ENCODE measurements around the gene SLC39A12.
"Not testable (repeated sequence)": the region's sequence is repeated elsewhere in the genome, so short reads cannot be mapped to it uniquely, and the experiment has no call there.

The SLC39A12 gene

GRCh38 chr10:17923728-17924127 lies 28.0 kb upstream of the SLC39A12 start:
- no peaks in the 10 kb centered on the region for H3K36me3 ChIP-seq (replicated peaks in 1 of 2; ENCODE audit: control insufficient read depth in 2 of 2, insufficient read depth in 2 of 2, low read length in 2 of 2)
- H2BK15ac ChIP-seq (ENCODE audit: low read length): no peak overlapping the region
- no peak overlapping the region for H3K27ac ChIP-seq (replicated peaks; ENCODE audit: low read length)
- no peak overlapping the region for H2AK5ac ChIP-seq (ENCODE audit: low read depth, low read length)
- H3K4me3 ChIP-seq (ENCODE audit: low read length in 2 of 2): no peak overlapping the region
- no peak overlapping the region for H2BK120ac ChIP-seq (ENCODE audit: low read depth, low read length)
- no peak overlapping the region for H3K4me2 ChIP-seq (ENCODE audit: insufficient read depth, low read length, poor library complexity, severe bottlenecking)
- H3K27me3 ChIP-seq (ENCODE audit: control insufficient read depth in 3 of 3, insufficient read depth in 3 of 3, low read depth in 1 of 3, low read length in 3 of 3): no peaks in the 10 kb centered on the region
- no peak overlapping the region for H2BK12ac ChIP-seq (ENCODE audit: low read length)
- no peaks in the 10 kb centered on the region for H3K9me3 ChIP-seq (replicated peaks in 1 of 2; ENCODE audit: control insufficient read depth in 2 of 2, insufficient read depth in 1 of 2, low read depth in 1 of 2, low read length in 2 of 2)
- H4K91ac ChIP-seq (ENCODE audit: low read depth, low read length, poor library complexity): no peak overlapping the region
- H3K4me1 ChIP-seq (ENCODE audit: control insufficient read depth in 2 of 2, insufficient read depth in 1 of 2, low read depth in 1 of 2, low read length in 2 of 2): no peaks in the 10 kb centered on the region
- no peak overlapping the region for H3K4ac ChIP-seq (ENCODE audit: low read length)
- no CpG with 5 or more reads among the region's 4 CpGs for WGBS, 2 donors (ENCODE audit: extremely low coverage in 2 of 2, insufficient read length in 2 of 2, insufficient replicate concordance in 1 of 2)
- H3K14ac ChIP-seq (ENCODE audit: low read length): no peak overlapping the region
- H3K79me1 ChIP-seq (ENCODE audit: low read depth, low read length): no peaks in the 10 kb centered on the region
- no peak overlapping the region for H2BK5ac ChIP-seq (ENCODE audit: low read length)
- H4K8ac ChIP-seq (ENCODE audit: low read depth, low read length): no peak overlapping the region
- no peak overlapping the region for H2AFZ ChIP-seq (ENCODE audit: low read length)
- no peak overlapping the region for H3K23ac ChIP-seq (ENCODE audit: low read depth, low read length, poor library complexity)
- no peak for DNase-seq (ENCODE audit: low spot score)
- no peak overlapping the region for H3K9ac ChIP-seq (ENCODE audit: low read depth, low read length, poor library complexity)
- no peak overlapping the region for H3K18ac ChIP-seq (ENCODE audit: low read length)

- Histone ChIP-seq H3K4me1 (ENCODE audit: control insufficient read depth in 2 of 2, insufficient read depth in 1 of 2, low read depth in 1 of 2, low read length in 2 of 2) (no peaks in the 10 kb centered on the region), H4K8ac (ENCODE audit: low read depth, low read length) (no peak overlapping the region), H3K79me1 (ENCODE audit: low read depth, low read length) (no peaks in the 10 kb centered on the region), H3K23ac (ENCODE audit: low read depth, low read length, poor library complexity) (no peak overlapping the region), H3K27me3 (ENCODE audit: control insufficient read depth in 3 of 3, insufficient read depth in 3 of 3, low read depth in 1 of 3, low read length in 3 of 3) (no peaks in the 10 kb centered on the region), H2AK5ac (ENCODE audit: low read depth, low read length) (no peak overlapping the region), H2BK12ac (ENCODE audit: low read length) (no peak overlapping the region), H2BK15ac (ENCODE audit: low read length) (no peak overlapping the region), H2BK5ac (ENCODE audit: low read length) (no peak overlapping the region), H4K91ac (ENCODE audit: low read depth, low read length, poor library complexity) (no peak overlapping the region), H2BK120ac (ENCODE audit: low read depth, low read length) (no peak overlapping the region), H3K27ac (replicated peaks; ENCODE audit: low read length) (no peak overlapping the region), H3K9ac (ENCODE audit: low read depth, low read length, poor library complexity) (no peak overlapping the region), H3K18ac (ENCODE audit: low read length) (no peak overlapping the region), H3K4me2 (ENCODE audit: insufficient read depth, low read length, poor library complexity, severe bottlenecking) (no peak overlapping the region), H3K4me3 (ENCODE audit: low read length in 2 of 2) (no peak overlapping the region), H3K36me3 (replicated peaks in 1 of 2; ENCODE audit: control insufficient read depth in 2 of 2, insufficient read depth in 2 of 2, low read length in 2 of 2) (no peaks in the 10 kb centered on the region), H2AFZ (ENCODE audit: low read length) (no peak overlapping the region), H3K9me3 (replicated peaks in 1 of 2; ENCODE audit: control insufficient read depth in 2 of 2, insufficient read depth in 1 of 2, low read depth in 1 of 2, low read length in 2 of 2) (no peaks in the 10 kb centered on the region), H3K14ac (ENCODE audit: low read length) (no peak overlapping the region), H3K4ac (ENCODE audit: low read length) (no peak overlapping the region)
- WGBS, 2 donors (ENCODE audit: extremely low coverage in 2 of 2, insufficient read length in 2 of 2, insufficient replicate concordance in 1 of 2): no CpG with 5 or more reads among the region's 3 CpGs
- DNase-seq (ENCODE audit: low spot score): no peak
Observed at GRCh38 chr10:17943033-17943745, 8.5 kb upstream of the SLC39A12 start.

GRCh38 chr10:17950269-17950668 lies 1.4 kb upstream of the SLC39A12 start:
- H2AK5ac ChIP-seq (ENCODE audit: low read depth, low read length); H2BK12ac ChIP-seq (ENCODE audit: low read length); H3K9me3 ChIP-seq (replicated peaks in 1 of 2; ENCODE audit: control insufficient read depth in 2 of 2, insufficient read depth in 1 of 2, low read depth in 1 of 2, low read length in 2 of 2); H3K18ac ChIP-seq (ENCODE audit: low read length); H2BK15ac ChIP-seq (ENCODE audit: low read length); H3K36me3 ChIP-seq (replicated peaks in 1 of 2; ENCODE audit: control insufficient read depth in 2 of 2, insufficient read depth in 2 of 2, low read length in 2 of 2); H3K27ac ChIP-seq (replicated peaks; ENCODE audit: low read length); H3K23ac ChIP-seq (ENCODE audit: low read depth, low read length, poor library complexity); H3K9ac ChIP-seq (ENCODE audit: low read depth, low read length, poor library complexity); DNase-seq (ENCODE audit: low spot score); H3K4me2 ChIP-seq (ENCODE audit: insufficient read depth, low read length, poor library complexity, severe bottlenecking); H2AFZ ChIP-seq (ENCODE audit: low read length); H4K8ac ChIP-seq (ENCODE audit: low read depth, low read length); H3K4ac ChIP-seq (ENCODE audit: low read length); H3K4me3 ChIP-seq (ENCODE audit: low read length in 2 of 2); H3K4me1 ChIP-seq (ENCODE audit: control insufficient read depth in 2 of 2, insufficient read depth in 1 of 2, low read depth in 1 of 2, low read length in 2 of 2); H4K91ac ChIP-seq (ENCODE audit: low read depth, low read length, poor library complexity); H2BK5ac ChIP-seq (ENCODE audit: low read length); H3K79me1 ChIP-seq (ENCODE audit: low read depth, low read length); H3K14ac ChIP-seq (ENCODE audit: low read length); H3K27me3 ChIP-seq (ENCODE audit: control insufficient read depth in 3 of 3, insufficient read depth in 3 of 3, low read depth in 1 of 3, low read length in 3 of 3); H2BK120ac ChIP-seq (ENCODE audit: low read depth, low read length): not testable (repeated sequence)
- WGBS, 2 donors (ENCODE audit: extremely low coverage in 2 of 2, insufficient read length in 2 of 2, insufficient replicate concordance in 1 of 2): no CpG with 5 or more reads among the region's 7 CpGs

- no peak overlapping the region for H3K9ac ChIP-seq (ENCODE audit: low read depth, low read length, poor library complexity)
- H3K4me2 ChIP-seq (ENCODE audit: insufficient read depth, low read length, poor library complexity, severe bottlenecking): no peak overlapping the region
- WGBS, 2 donors (ENCODE audit: extremely low coverage in 2 of 2, insufficient read length in 2 of 2, insufficient replicate concordance in 1 of 2): no CpG with 5 or more reads among the region's 22 CpGs
- H4K91ac ChIP-seq (ENCODE audit: low read depth, low read length, poor library complexity): no peak overlapping the region
- H2BK12ac ChIP-seq (ENCODE audit: low read length): no peak overlapping the region
- H2BK120ac ChIP-seq (ENCODE audit: low read depth, low read length): no peak overlapping the region
- no peak overlapping the region for H3K4ac ChIP-seq (ENCODE audit: low read length)
- H2AFZ ChIP-seq (ENCODE audit: low read length): no peak overlapping the region
- no peaks in the 10 kb centered on the region for H3K79me1 ChIP-seq (ENCODE audit: low read depth, low read length)
- H3K9me3 ChIP-seq (replicated peaks in 1 of 2; ENCODE audit: control insufficient read depth in 2 of 2, insufficient read depth in 1 of 2, low read depth in 1 of 2, low read length in 2 of 2): no peaks in the 10 kb centered on the region
- DNase-seq (ENCODE audit: low spot score): no peak
- H2BK15ac ChIP-seq (ENCODE audit: low read length): no peak overlapping the region
- no peak overlapping the region for H4K8ac ChIP-seq (ENCODE audit: low read depth, low read length)
- H3K14ac ChIP-seq (ENCODE audit: low read length): no peak overlapping the region
- H3K18ac ChIP-seq (ENCODE audit: low read length): peak overlapping the region; percentile 51
- H2BK5ac ChIP-seq (ENCODE audit: low read length): no peak overlapping the region
- no peak overlapping the region for H2AK5ac ChIP-seq (ENCODE audit: low read depth, low read length)
- peaks cover 0 to 8% of the 10 kb centered on the region in 2 donors for H3K4me1 ChIP-seq (ENCODE audit: control insufficient read depth in 2 of 2, insufficient read depth in 1 of 2, low read depth in 1 of 2, low read length in 2 of 2)
- no peak overlapping the region for H3K23ac ChIP-seq (ENCODE audit: low read depth, low read length, poor library complexity)
- no peaks in the 10 kb centered on the region for H3K27me3 ChIP-seq (ENCODE audit: control insufficient read depth in 3 of 3, insufficient read depth in 3 of 3, low read depth in 1 of 3, low read length in 3 of 3)
- H3K36me3 ChIP-seq (replicated peaks in 1 of 2; ENCODE audit: control insufficient read depth in 2 of 2, insufficient read depth in 2 of 2, low read length in 2 of 2): no peaks in the 10 kb centered on the region
- H3K4me3 ChIP-seq (ENCODE audit: low read length in 2 of 2): no peak overlapping the region
- no peak overlapping the region for H3K27ac ChIP-seq (replicated peaks; ENCODE audit: low read length)
Observed at GRCh38 chr10:17950726-17951125, 992 bp upstream of the SLC39A12 start.

All from neuronal stem cell (in vitro differentiated cells).